Measurements from ENCODE around the gene ABCA13. TPM values are rescaled to one million over a fixed set of nuclear protein-coding genes. Genes with fewer than 3 reads are reported as not detected.

The ABCA13 gene
- total RNA-seq, 1 donor from 2014 or later: 0.12 TPM

DNA sequence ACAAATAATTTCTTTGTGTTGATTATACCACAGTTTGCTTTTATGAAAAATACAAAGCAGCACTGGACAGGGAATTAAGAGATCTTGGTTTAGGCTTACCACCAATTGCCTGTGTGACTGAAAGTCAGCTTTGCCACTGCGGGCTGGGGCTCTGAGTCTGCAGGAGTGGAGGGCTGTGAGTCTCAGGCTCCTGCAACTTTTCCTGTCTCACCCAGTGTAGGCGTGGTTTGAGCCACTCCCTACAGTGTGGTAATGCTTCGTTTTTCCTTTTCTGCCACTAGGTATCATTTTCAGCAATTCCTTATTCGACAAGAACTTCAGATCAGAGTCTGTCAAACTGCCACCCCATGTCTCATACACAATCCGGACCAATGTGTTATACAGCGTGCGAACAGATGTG lies 180.6 kb downstream of the ABCA13 start:
- no peak for DNase-seq (ENCODE audit: low spot score, unreplicated experiment)
- Mint-ChIP-seq H3K27me3 (peaks cover 2% of the 10 kb centered on the region), H3K4me3 (ENCODE audit: low read depth) (no peak overlapping the region), H3K36me3 (ENCODE audit: insufficient read depth) (no peaks in the 10 kb centered on the region), H3K4me1 (ENCODE audit: low read depth) (no peaks in the 10 kb centered on the region), H3K9me3 (ENCODE audit: low read depth) (no peaks in the 10 kb centered on the region), H3K27ac (no peak overlapping the region)
- TF ChIP-seq, protein P1, sequence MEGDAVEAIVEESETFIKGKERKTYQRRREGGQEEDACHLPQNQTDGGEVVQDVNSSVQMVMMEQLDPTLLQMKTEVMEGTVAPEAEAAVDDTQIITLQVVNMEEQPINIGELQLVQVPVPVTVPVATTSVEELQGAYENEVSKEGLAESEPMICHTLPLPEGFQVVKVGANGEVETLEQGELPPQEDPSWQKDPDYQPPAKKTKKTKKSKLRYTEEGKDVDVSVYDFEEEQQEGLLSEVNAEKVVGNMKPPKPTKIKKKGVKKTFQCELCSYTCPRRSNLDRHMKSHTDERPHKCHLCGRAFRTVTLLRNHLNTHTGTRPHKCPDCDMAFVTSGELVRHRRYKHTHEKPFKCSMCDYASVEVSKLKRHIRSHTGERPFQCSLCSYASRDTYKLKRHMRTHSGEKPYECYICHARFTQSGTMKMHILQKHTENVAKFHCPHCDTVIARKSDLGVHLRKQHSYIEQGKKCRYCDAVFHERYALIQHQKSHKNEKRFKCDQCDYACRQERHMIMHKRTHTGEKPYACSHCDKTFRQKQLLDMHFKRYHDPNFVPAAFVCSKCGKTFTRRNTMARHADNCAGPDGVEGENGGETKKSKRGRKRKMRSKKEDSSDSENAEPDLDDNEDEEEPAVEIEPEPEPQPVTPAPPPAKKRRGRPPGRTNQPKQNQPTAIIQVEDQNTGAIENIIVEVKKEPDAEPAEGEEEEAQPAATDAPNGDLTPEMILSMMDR (IDR thresholded peaks at IDR 0.05; ENCODE audit: unreplicated experiment): no peak

DNA sequence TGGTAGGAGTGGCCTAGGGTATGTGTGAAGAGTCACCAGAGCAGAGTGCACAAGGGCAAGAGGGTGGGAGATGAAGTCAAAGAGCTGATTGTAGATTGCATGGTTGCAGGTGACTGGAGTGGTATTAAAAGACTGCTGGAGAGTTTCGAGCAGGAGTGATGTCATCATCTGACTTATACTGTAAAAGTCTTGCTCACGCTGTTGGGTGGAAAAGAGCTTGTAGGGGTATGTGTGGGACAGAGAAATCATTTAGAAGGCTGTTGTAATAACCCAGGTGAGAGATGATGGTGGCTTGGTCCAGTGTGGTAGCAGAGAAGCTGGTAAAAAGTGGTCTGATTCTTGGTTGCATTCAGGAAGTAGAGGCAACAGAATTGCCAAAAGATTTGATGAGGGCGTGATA lies 184.1 kb downstream of the ABCA13 start:
- Mint-ChIP-seq H3K27me3 (peaks cover 2% of the 10 kb centered on the region), H3K4me1 (ENCODE audit: low read depth) (no peaks in the 10 kb centered on the region), H3K4me3 (ENCODE audit: low read depth) (no peak overlapping the region), H3K36me3 (ENCODE audit: insufficient read depth) (no peaks in the 10 kb centered on the region), H3K27ac (no peak overlapping the region), H3K9me3 (ENCODE audit: low read depth) (no peaks in the 10 kb centered on the region)
- TF ChIP-seq, protein P1 (IDR thresholded peaks at IDR 0.05; ENCODE audit: unreplicated experiment): no peak
- no peak for DNase-seq (ENCODE audit: low spot score, unreplicated experiment)

DNA sequence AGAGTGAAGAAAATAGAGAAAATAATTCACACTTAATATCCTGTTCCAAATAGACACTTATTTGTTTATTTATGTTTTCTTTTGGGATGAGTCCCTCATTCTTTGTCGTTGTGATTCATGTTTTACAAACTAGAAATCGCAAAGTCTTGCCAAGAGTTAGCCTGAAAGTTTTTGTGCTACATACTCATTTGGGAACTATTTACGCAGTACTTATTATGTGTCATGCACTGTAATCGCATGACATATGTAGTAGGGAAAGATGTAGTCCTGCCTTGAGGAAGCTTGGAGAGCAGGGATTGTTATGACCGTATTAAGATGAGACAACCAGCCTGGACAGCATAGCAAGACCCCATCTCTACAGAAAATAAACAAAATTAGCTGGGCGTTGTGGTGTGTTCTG lies 189.3 kb downstream of the ABCA13 start:
- Mint-ChIP-seq H3K4me3 (ENCODE audit: low read depth) (no peak overlapping the region), H3K9me3 (ENCODE audit: low read depth) (no peaks in the 10 kb centered on the region), H3K36me3 (ENCODE audit: insufficient read depth) (no peaks in the 10 kb centered on the region), H3K27me3 (no peaks in the 10 kb centered on the region), H3K27ac (no peak overlapping the region), H3K4me1 (ENCODE audit: low read depth) (peaks cover 5% of the 10 kb centered on the region)
- no peak for DNase-seq (ENCODE audit: low spot score, unreplicated experiment)
- TF ChIP-seq, protein P1 (IDR thresholded peaks at IDR 0.05; ENCODE audit: unreplicated experiment): no peak

DNA sequence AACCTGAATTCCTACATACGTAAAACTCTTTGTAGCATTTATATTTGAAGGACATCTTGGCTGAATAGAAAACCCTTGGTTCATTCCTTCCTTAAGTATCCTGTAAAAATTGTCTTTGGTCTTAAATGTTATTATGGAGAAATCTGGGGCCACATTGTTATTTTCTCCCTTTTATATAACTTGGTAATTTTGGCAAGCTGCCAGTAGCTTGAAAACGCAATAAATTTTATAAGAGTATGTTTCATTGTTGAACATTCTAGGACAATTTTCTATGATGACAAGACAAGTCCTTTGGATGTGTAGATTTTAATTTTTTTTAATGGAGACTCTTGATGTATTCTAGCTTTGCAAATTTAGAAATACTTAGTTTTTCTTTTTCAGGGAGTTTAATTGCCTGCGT lies 191.9 kb downstream of the ABCA13 start:
- Mint-ChIP-seq H3K9me3 (ENCODE audit: low read depth) (no peaks in the 10 kb centered on the region), H3K27ac (no peak overlapping the region), H3K4me3 (ENCODE audit: low read depth) (no peak overlapping the region), H3K36me3 (ENCODE audit: insufficient read depth) (no peaks in the 10 kb centered on the region), H3K4me1 (ENCODE audit: low read depth) (peaks cover 5% of the 10 kb centered on the region), H3K27me3 (no peaks in the 10 kb centered on the region)
- no peak for DNase-seq (ENCODE audit: low spot score, unreplicated experiment)
- TF ChIP-seq, protein P1 (IDR thresholded peaks at IDR 0.05; ENCODE audit: unreplicated experiment): no peak

DNA sequence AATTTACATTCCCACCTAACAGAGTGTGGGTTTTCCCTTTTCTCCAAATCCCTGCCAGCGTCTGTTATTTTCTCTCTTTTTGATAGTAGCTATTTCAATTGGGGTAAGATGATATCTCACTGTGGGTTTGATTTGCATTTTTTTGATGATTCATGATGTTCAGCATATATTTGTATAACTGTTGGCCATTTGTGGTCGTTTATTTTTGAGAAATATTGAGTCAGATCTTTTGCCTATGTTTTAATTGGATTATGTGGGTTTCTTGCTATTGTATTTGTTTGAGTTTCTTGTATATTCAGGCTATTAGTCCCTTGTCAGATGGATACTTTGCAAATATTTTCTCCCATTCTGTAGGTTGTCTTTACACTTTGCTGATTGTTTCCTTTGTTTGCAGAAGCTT lies 193.8 kb downstream of the ABCA13 start:
- H3K4me1 Mint-ChIP-seq (ENCODE audit: low read depth): peaks cover 5% of the 10 kb centered on the region
- peaks cover 10% of the 10 kb centered on the region for H3K9me3 Mint-ChIP-seq (ENCODE audit: low read depth)
- H3K27ac Mint-ChIP-seq: no peak overlapping the region
- TF ChIP-seq, protein P1 (IDR thresholded peaks at IDR 0.05; ENCODE audit: unreplicated experiment): no peak
- no peaks in the 10 kb centered on the region for H3K36me3 Mint-ChIP-seq (ENCODE audit: insufficient read depth)
- no peak overlapping the region for H3K4me3 Mint-ChIP-seq (ENCODE audit: low read depth)
- no peak for DNase-seq (ENCODE audit: low spot score, unreplicated experiment)
- H3K27me3 Mint-ChIP-seq: no peaks in the 10 kb centered on the region
